GM19468 (cell line): ENCODE data around the gene STK26.
"Not testable (repeated sequence)": the region's sequence is repeated elsewhere in the genome, so short reads cannot be mapped to it uniquely, and the experiment has no call there.

ENCODE experiments used
- ATAC-seq: cut with Tn5 transposase; IDR thresholded peaks from one replicate; pipeline ENCODE4 v1.9.1; 2021; ENCODE audit warnings: mild to moderate bottlenecking, moderate library complexity, moderate number of reproducible peaks; ENCODE audit not compliant: unreplicated experiment; ENCODE audit errors: extremely low read depth

STK26 gene

GRCh38 chrX:132092439-132093065 is 69.5 kb downstream of the STK26 start:
- peak; percentile 77 for ATAC-seq

DNA sequence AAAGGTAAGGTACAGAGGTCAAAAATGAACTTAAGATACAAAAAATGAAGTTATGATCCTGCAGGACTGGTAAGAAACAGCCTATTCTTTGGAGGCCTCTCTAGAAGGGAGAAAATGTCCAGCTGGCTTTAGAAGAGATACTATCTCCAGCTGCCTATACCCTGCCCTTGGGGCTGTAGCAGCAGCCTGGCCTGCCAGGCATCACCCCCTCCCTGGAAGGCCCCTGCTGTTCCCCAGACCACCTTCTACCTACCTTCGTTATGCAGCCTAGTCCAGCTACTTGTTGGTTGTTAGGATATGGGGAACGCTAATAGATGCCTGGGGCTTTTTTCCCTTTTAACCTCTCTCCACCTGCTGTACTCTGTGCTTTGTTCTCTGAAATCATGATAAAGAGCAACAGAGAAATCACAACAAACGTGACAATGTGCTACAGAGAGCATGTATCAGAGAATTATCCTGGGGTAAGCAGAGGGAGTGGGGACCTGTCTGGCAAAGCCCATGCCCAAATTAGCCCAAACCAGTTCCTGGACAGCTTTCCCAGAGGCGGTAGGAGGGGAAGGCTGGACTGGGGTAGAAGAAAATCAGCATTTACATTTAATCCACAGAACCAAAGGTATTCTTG is 70.2 kb downstream of the STK26 start:
- ATAC-seq = no peak

GRCh38 chrX:132094164-132094563 is 71.1 kb downstream of the STK26 start:
- ATAC-seq = no peak

GRCh38 chrX:132098704-132099103 is 75.6 kb downstream of the STK26 start:
- not testable (repeated sequence) for ATAC-seq

DNA sequence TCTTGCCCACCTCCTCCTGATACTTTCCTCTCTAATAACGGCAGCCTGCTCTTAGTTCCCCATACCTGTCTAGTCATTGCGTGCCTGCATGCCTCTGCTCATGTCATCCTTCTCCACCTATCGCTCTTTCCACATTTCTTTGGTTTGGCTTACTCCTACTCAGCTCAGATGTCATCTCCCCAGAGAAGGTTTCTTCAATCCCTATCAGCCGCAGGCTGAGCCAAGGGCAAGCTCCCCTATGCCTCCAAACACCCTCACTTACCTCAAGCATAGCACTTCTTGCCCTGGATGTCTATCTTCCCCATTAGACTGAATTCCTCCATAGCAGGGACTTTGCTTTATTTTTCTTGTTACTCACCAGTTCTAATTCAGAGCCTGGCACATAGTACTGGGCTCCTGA is 78.1 kb downstream of the STK26 start:
- no peak for ATAC-seq

- ATAC-seq = no peak
These were observed 78.7 kb downstream of the STK26 start for GRCh38 chrX:132101799-132102198.

DNA sequence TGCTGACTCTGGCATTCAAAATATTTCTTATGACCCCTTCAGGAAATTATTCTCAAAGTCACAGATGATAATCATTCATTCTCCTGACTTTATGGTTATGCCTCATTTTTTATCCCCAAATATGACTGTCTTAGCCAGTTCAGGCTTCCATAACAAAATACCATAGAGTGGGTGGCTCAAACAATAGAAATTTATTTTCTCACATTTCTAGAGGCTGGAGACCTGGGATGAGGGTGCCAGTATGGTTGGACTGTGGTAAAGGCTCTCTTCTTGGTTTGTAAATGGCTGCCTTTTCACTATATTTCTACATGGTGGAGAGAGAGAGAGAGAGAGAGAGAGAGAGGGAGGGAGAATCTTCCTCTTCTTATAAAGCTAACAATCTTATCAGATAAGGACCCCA is 84.2 kb downstream of the STK26 start:
- ATAC-seq = no peak

DNA sequence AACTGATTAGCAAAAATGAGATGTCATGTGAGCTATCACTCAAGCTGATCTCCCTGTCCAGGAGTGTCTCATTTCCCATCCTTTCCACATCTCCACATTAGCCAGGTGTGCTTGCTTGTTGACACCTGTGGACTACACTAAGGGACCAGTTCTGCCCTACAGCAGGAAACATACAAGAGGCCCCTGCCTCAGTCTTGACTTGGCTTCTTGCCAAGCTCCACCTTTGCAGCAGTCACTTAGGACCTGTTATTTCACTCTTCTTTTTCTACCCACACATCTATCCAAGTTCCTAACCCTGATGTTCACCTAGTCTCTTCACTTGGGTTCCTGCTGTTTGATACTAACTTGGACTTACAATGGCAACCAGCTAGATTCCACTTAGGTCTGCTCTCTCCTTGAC is 91.5 kb downstream of the STK26 start:
- ATAC-seq = no peak

DNA sequence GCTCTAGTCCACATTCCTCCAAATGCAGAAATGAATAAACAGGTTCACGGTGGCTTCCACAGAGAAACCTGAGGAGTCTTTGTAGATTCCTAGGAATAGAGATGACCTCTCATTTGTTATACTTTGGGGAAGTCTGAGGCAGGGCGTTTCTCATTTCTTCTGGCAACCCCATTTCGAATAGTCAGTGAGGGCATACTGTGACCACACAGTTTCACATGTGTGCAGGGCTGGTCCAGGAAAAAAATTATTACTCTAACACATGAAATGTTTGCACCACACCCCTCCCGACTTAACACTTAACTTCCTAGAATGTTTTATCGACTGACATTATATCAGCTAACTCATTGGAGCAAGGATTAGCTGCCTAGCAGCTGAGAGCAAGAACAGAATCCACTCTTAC is 92.7 kb downstream of the STK26 start:
- no peak for ATAC-seq

- no peak for ATAC-seq
These were observed 95.3 kb downstream of the STK26 start for GRCh38 chrX:132118358-132118757.

- ATAC-seq = no peak
These were observed 96.2 kb downstream of the STK26 start for GRCh38 chrX:132119283-132119682.

DNA sequence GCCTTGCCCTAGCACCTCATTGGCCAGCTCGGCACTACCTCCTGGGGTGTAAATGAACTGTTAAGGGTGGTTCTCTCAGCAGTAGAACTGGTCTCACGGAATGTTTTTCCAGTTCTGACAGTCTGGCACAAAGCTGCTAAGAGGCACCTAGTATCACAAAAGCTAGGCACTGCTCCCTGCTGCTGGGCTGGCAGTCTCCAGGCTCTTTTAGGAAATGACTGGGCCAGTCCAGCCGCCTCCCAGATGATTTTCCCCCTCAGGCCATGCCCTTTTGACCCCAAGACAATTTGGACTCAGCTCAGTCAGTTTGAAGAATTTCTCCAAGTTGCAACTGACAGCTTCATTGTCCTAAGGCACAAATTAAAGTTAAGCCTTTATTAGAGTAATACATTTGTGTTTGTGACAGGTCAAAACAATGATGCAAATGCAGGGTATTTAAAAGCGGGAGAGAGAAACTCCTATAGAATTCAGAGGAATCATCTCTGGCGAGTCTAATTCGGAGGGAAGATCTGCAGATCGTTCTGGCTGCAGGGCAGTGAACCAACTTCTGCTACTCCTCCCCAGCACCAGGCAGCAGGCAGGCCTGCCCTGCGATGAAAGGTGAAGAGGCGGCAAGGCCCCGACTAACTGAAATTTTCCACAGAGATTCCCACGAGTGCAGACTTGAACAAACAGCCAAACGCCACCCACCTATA is 96.9 kb downstream of the STK26 start:
- ATAC-seq = no peak

- no peak for ATAC-seq
These were observed 97.8 kb downstream of the STK26 start for GRCh38 chrX:132120913-132121312.
